DMS 273 treated with DMSO at 0.1 percent for 48 hours (cell line): ENCODE results near the gene IGSF9B.

Experiments
- DNase-seq: peaks from one replicate; lab custom pipeline; 2025; lab: John Stamatoyannopoulos, UW

The IGSF9B gene

DNA sequence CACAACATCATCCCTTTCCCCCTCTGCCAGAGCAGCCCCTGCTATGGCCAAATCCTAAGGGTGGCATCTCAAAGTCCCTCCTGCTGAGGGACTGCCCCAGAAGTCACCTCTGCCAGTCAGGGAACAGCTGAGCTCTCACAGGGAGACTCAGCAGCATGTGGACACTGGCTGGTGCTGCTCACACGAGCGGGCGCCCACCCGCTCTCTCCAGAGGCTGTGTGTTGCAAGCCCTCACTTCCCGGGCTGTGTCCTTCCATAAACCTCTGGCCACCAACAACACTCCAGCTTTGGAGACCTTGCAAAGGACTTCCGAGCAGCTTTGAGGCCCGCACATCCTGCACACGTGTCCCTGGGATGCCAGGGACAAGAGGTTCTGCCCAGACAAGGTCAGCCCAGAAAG, 2.8 kb downstream of the IGSF9B start:
- no peak for DNase-seq

- no peak for DNase-seq
Measured at GRCh38 chr11:133953547-133953946, 3.2 kb downstream of the IGSF9B start.

DNA sequence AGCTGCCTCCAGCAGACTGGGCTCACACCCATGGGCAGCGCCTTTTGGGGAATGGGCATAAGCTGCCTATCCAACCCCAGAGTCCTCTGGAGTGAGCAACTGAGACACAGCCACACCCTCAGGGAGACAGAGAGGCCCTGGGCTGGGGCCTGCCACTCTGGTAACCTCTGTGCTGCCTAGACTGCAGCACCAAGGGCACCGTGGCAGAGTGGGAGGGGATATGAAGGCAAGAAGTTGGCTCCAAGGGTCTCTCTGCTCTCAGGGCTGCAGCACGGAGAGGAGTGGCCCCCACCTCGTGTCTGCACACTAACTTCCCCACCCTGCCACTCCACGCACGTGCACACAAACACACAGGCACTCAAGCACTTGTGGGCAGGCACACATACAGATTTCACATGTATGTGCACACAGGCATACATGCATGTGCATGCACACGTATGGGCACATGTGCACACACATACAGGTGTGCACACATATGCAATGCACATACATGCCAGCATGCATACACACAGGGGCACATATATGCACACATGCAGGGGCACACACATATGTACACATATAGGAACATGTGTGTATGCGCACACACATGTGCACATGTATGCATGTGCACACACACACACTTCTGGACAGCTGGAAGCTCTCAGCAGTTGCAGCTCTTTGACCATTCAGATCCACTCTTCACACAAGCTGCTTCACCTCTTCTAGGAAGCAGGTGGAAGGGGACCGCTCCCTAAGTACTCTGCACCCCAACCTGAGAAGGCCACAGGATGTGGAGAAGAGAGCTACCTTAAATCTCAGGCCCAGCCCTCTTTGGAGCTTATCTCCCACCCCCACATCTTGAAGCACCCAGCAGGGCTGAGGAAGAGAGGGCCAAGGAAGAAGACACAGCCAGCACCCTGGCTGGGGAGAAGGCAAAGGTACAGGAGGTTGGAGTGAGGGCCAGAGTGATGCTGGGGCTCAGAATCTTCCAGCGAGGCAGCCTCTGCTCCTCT, 4.3 kb downstream of the IGSF9B start:
- no peak for DNase-seq

DNA sequence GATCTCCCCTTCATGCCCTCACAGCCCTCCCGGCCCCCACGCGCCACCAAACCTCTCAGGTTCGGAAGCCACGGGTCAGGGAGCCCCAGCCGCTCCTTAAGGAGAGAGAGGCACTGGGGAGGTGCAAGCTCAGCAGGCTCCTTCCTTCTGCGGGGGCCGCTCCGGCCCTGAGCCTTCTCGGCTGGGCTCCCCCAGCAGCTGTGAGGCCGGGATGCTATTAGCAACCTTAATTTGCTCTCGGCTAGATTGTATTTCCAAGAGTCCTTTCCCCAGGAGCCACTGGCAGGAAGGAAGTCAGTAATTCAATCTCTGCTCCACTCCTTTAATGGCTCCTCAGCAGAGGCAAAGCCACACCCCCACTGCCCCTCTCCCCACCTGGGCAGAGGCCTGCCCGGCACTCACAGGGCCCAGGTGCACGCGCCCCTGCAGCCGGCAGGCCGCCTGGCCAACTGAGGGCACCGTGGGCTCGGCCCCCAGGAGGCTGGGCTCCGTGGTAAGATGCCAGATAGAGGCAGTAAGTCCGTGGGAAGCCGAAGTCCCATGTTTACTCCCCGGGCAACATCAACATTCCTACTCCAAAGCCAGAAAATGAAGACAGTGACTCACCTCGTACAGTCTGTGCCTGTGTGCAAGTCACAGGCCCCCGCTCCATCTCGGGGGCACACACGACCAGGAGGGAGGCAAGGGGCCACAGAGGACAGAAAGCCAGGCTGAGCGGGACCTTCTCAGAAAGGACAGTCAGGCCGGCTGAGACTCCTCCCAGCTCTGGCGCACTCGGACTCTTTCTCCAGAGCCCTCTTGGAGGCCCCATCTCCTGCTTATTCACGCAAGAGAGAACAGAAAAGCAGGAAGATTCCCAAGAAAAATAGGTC, 5.2 kb downstream of the IGSF9B start:
- peak; percentile 20 for DNase-seq

GRCh38 chr11:133950874-133951326, 5.9 kb downstream of the IGSF9B start:
- peak; percentile 36 for DNase-seq

- no peak for DNase-seq
Measured at GRCh38 chr11:133950421-133950820, 6.3 kb downstream of the IGSF9B start.

- no peak for DNase-seq
Measured at GRCh38 chr11:133949129-133949528, 7.6 kb downstream of the IGSF9B start.

GRCh38 chr11:133948711-133949110, 8.1 kb downstream of the IGSF9B start:
- DNase-seq, result no peak

DNA sequence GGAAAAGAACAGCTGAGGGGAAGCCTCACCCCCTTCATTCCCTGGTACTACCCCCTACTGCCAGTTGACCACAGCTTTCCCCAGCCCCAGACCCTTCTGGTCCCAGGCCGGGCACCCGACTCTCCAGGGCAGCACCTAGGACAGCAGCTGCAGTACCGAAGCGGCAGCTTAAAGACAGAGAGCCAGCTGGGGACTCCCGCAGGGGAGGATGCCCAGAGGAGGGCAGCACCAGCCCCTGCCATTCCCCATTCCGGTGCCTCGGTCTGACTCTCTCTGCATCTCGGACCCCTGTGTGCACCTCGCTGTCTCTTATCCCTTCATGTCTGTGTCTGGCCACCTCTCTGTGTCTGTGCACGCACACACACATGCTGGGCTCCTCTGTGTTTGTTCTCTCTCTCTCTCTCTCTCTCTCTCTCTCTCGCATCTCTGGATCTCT, 9.4 kb downstream of the IGSF9B start:
- DNase-seq, result no peak

- DNase-seq, result no peak
Measured at GRCh38 chr11:133946541-133947318, 10.0 kb downstream of the IGSF9B start.

DNA sequence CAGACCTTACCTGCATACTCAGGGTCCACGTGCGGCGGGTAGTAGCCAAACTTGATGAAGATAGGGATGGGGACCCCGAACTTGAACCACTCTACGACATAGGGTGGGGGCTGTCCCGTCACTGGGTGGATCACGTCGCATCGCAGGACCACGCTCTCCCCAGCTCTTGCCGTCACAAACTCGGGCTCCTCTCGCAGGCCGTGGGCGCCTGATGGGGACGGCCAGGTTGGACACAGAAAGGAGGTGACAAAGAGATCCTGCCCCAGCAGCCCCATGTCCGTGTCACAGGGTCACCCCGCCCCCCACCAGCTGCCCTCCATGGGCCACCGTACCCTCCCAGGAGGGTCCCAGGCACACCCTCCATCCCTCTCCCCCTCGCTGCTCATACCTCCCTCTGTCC, 10.7 kb downstream of the IGSF9B start:
- DNase-seq, result no peak

- DNase-seq, result no peak
Measured at GRCh38 chr11:133945087-133945974, 11.4 kb downstream of the IGSF9B start.

- no peak for DNase-seq
Measured at GRCh38 chr11:133943950-133944698, 12.6 kb downstream of the IGSF9B start.

DNA sequence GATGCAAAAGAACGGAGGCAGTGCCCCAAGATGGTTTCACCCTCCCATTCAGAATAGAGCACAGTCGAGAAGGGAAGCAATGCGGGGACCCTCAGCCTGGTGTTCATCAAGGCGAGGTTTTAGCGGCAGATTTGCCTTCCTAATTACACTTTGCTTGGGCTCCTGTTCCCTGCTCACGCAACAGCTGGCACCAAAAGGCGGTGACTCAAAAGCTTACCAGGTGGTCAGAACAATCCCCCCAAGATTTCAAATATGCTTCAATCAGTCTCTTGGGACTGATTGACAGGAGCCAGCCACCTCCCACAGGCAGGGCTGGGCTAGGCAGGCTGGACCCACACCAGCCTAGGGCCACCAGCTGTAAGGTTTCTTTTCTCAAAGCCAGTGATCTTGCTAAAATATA, 14.2 kb downstream of the IGSF9B start:
- DNase-seq, result no peak

DNA sequence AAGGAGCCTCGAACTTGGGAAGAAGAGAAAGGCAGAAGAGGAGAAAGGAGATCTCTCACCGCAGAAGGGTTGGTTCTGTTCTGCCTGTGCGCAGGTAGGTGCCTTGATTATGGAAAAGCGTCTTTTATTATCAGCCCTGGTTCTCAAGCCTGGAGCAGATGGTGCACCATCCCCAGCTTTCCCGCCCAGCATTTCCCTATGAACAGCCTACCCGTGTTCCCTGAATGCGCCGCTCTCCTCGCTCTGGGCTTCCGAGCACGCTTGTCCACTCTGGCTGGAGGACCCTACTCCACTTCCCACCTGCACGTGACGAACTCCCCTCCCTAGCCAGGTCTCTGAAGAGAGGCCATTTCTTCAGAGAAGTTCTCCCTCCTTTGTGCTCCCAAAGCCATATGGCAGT, 15.2 kb downstream of the IGSF9B start:
- no peak for DNase-seq

DNA sequence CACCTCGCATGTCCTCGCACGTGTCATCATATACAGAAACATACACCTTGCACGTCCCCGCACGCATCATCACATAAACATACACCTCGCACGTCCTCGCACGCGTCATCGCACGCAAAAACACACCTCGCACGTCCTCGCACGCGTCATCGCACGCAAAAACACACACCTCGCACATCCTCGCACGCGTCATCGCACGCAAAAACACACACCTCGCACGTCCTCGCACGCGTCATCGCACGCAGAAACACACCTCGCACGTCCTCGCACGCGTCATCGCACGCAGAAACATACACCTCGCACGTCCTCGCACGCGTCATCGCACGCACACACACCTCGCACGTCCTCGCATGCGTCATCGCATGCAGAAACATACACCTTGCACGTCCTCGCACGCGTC, 16.7 kb downstream of the IGSF9B start:
- DNase-seq, result no peak

DNA sequence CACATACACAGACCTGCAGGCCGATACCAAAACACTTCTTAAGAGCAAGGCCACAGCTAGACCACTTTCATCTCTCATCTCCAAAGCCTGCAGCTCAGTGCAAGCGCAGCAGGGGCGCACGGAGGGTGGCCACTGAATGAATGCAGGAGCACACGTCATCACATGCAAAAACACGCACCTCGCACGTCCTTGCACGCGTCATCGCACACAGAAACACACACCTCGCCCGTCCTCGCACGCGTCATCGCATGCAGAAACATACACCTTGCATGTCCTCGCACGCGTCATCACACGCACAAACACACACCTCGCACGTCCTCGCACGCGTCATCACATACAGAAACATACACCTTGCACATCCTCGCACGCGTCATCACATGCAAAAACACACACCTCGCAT, 17.2 kb downstream of the IGSF9B start:
- DNase-seq, result no peak

- no peak for DNase-seq
Measured at GRCh38 chr11:133938166-133938565, 18.6 kb downstream of the IGSF9B start.

- DNase-seq, result no peak
Measured at GRCh38 chr11:133937468-133937867, 19.3 kb downstream of the IGSF9B start.

DNA sequence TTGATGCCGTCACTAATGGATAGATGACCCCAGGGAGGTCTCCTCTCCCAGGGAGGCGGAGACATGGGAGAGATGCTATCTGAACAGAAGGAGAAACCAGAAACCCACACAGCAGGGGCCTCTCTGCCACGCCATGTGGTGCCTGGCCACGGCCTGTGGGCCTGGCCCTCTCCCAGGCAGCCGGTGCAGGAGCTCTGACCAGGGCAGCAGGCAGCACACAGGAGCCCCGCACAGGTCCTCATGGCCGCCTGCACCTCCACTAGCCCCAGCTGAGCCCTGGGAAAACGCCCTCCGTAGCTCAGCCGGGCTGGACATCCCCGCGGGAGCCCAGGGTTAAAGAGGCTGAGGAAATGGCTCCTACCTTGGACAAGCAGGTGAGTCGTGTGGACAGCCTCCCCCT, 19.8 kb downstream of the IGSF9B start:
- no peak for DNase-seq
